K562 (cell line): ENCODE data around the gene SLC7A6OS. TPM values are rescaled to one million over a fixed set of nuclear protein-coding genes. Genes with fewer than 3 reads are reported as not detected.

Source experiments
- ATF2 ChIP-seq: sonication (generic); formaldehyde crosslinking; IDR thresholded peaks from 2 replicates; pipeline ENCODE4 v1.8.1; 2022; ENCODE audit warnings: missing genetic modification reagents
- CEBPB ChIP-seq: fragments of 450-650 bp; IDR thresholded peaks from 2 replicates; pipeline ENCODE4 v1.6.1; 2016; ENCODE audit warnings: missing genetic modification characterization, missing compliant biosample characterization
- DDX20 ChIP-seq: fragments of 450-650 bp; IDR thresholded peaks from 2 replicates; pipeline ENCODE4 v1.6.1; 2016; ENCODE audit warnings: missing genetic modification characterization, low read depth, mild to moderate bottlenecking, missing compliant biosample characterization, moderate library complexity
- E2F6 ChIP-seq, 2 experiments: IDR thresholded peaks; 2 replicates each; pipeline ENCODE4 v1.6.1; 2011; ENCODE audit warnings: borderline replicate concordance in 1 of 2, control low read depth in 1 of 2, low read depth in 1 of 2, low read length in 1 of 2, mild to moderate bottlenecking in 1 of 2, mixed read lengths in 1 of 2, moderate library complexity in 1 of 2; ENCODE audit not compliant: insufficient read depth in 1 of 2, insufficient read length in 1 of 2, poor library complexity in 1 of 2, severe bottlenecking in 1 of 2; ENCODE audit errors: extremely low read depth in 1 of 2
- MAZ ChIP-seq, 2 experiments: fragments of 450-650 bp in 1 of 2; sonication (generic) in 1 of 2; formaldehyde crosslinking; IDR thresholded peaks in 1 of 2; conservative IDR thresholded peaks in 1 of 2; 2 replicates each; pipeline versions ENCODE4 v1.4.0 to v1.5.0; 2020; ENCODE audit warnings: mild to moderate bottlenecking in 1 of 2, missing genetic modification reagents in 1 of 2
- MCM5 ChIP-seq: fragments of 450-650 bp; IDR thresholded peaks from 2 replicates; pipeline ENCODE4 v1.6.1; 2016; ENCODE audit warnings: low read depth
- MED1 ChIP-seq: sonication (generic); formaldehyde crosslinking; IDR thresholded peaks from 2 replicates; pipeline ENCODE4 v1.8.1; 2023; ENCODE audit warnings: missing genetic modification reagents, borderline replicate concordance
- NR2C2 ChIP-seq, 2 experiments: fragments of 200-800 bp in 1 of 2; sonication (Bioruptor generic) in 1 of 2; sonication (generic) in 1 of 2; formaldehyde crosslinking in 1 of 2; IDR thresholded peaks; 2 replicates each; pipeline versions ENCODE4 v1.6.1 to v1.8.0; 2016 to 2022; ENCODE audit warnings: mild to moderate bottlenecking in 1 of 2, missing compliant biosample characterization in 1 of 2, missing genetic modification characterization in 1 of 2, missing genetic modification reagents in 1 of 2
- NUFIP1 ChIP-seq: fragments of 450-650 bp; IDR thresholded peaks from 2 replicates; pipeline ENCODE4 v1.6.1; 2018; ENCODE audit not compliant: partially characterized antibody
- SNIP1 ChIP-seq: fragments of 450-650 bp; IDR thresholded peaks from 2 replicates; pipeline ENCODE4 v1.7.1; 2017; ENCODE audit warnings: low read depth, mild to moderate bottlenecking
- UBTF ChIP-seq, 2 experiments: IDR thresholded peaks; 2 replicates each; pipeline ENCODE4 v1.6.1; 2012; ENCODE audit warnings: improper control_type of control experiment in 2 of 2, low read depth in 2 of 2, low read length in 2 of 2, borderline replicate concordance in 1 of 2
- ZBTB26 ChIP-seq: fragments of 450-650 bp; formaldehyde crosslinking; IDR thresholded peaks from 2 replicates; pipeline ENCODE4 v1.4.0; 2022; ENCODE audit warnings: missing genetic modification characterization
- ZBTB49 ChIP-seq: sonication (generic); formaldehyde crosslinking; IDR thresholded peaks from 2 replicates; pipeline ENCODE4 v1.8.0; 2022; ENCODE audit warnings: missing genetic modification reagents, mild to moderate bottlenecking, borderline replicate concordance
- ZBTB8A ChIP-seq: fragments of 450-650 bp; IDR thresholded peaks from 2 replicates; pipeline ENCODE4 v1.6.1; 2018; ENCODE audit warnings: mild to moderate bottlenecking, moderate library complexity; ENCODE audit not compliant: partially characterized antibody
- ZNF217 ChIP-seq: sonication (generic); formaldehyde crosslinking; IDR thresholded peaks from 2 replicates; pipeline ENCODE4 v1.8.0; 2022; ENCODE audit warnings: mild to moderate bottlenecking, missing genetic modification reagents
- ZNF3 ChIP-seq: fragments of 250-450 bp; sonication (Bioruptor Pico); IDR thresholded peaks from 2 replicates; pipeline ENCODE4 v1.5.0; 2021; ENCODE audit warnings: mild to moderate bottlenecking, moderate library complexity
- ZNF551 ChIP-seq: fragments of 250-450 bp; sonication (Bioruptor Pico); IDR thresholded peaks from 2 replicates; pipeline ENCODE4 v1.5.0; 2021; ENCODE audit warnings: mild to moderate bottlenecking, moderate library complexity
- polyA plus RNA-seq, 8 experiments: library from polyadenylated mRNA; depleted of rRNA in 4 of 8; stranded (reverse) in 5 of 8; unstranded in 3 of 8; fragments of >200 nt; fragmentation: Nextera tagmentation in 2 of 8; fragmentation: Illumina TruSeq in 1 of 8; extraction: Ambion mirVana in 2 of 8; extraction: Trizol in 1 of 8; gene quantifications; 2 replicates each; pipeline versions ENCODE4 v1.2.1 to v1.2.3, GENCODE V29; 2011 to 2014; ENCODE audit warnings: inconsistent platforms in 1 of 8, missing spikeins in 1 of 8
- total RNA-seq, 7 experiments: library from RNA; depleted of rRNA in 6 of 7; stranded (reverse); fragments of >200 nt in 6 of 7; fragmentation: Illumina TruSeq in 2 of 7; extraction: Trizol in 2 of 7; gene quantifications; 2 replicates each; pipeline versions ENCODE4 v1.2.1 to v1.2.3, GENCODE V29; 2011 to 2021; ENCODE audit warnings: low replicate concordance in 1 of 7

SLC7A6OS gene
- total and polyA plus RNA-seq, 9 of the 15 experiments (the other 6 are each of a cell fraction or from before 2014, with no cell fraction given) = 2.7 to 23.6 (median 17.2) TPM

GRCh38 chr16:68310774-68311511 lies at the start of gene SLC7A6OS, which contains the start of gene PRMT7 (continued):
- TF ChIP-seq ZNF3 (CRISPR knock-in tag) = no peak
- no peak for TF ChIP-seq MCM5
- no peak for TF ChIP-seq ZNF551
- TF ChIP-seq NR2C2 (CRISPR knock-in tag; IDR thresholded peaks at IDR 0.05) = 0 out of 2 replicates have a peak, but pooled peaks have one; percentile 46
- peak; percentile 59 for TF ChIP-seq NR2C2 (tag; IDR thresholded peaks at IDR 0.05)
- TF ChIP-seq ATF2 (CRISPR knock-in tag) = no peak
- no peak for TF ChIP-seq ZNF217 (CRISPR knock-in tag)
- no peak for TF ChIP-seq NUFIP1
- TF ChIP-seq UBTF (IDR thresholded peaks at IDR 0.05; ENCODE audit: borderline replicate concordance in 1 of 2, low read depth in 2 of 2, low read length in 2 of 2) = no peak
- TF ChIP-seq ZBTB8A = no peak
- TF ChIP-seq MAZ (CRISPR knock-in tag; conservative IDR thresholded peaks at IDR 0.05 in 1 of 2, IDR thresholded peaks at IDR 0.05 in 1 of 2) = peak; percentile 64 to 88; a peak in 3 of 4 replicates
- TF ChIP-seq ZBTB26 (CRISPR knock-in tag) = no peak
- TF ChIP-seq DDX20 = no peak
- TF ChIP-seq MED1 (CRISPR knock-in tag) = no peak
- TF ChIP-seq CEBPB (tag) = no peak
- peak; percentile 97 to 99 for TF ChIP-seq E2F6 (IDR thresholded peaks at IDR 0.05; ENCODE audit: borderline replicate concordance in 1 of 2, extremely low read depth in 1 of 2, insufficient read depth in 1 of 2, insufficient read length in 1 of 2, low read depth in 1 of 2, low read length in 1 of 2, poor library complexity in 1 of 2, severe bottlenecking in 1 of 2)
- peak; percentile 77; the same call in 1 of the 2 replicates for TF ChIP-seq ZBTB49
- TF ChIP-seq SNIP1 = no peak
